Amniotic epithelial cell (primary cell): ENCODE measurements around the gene BTBD9.
A peak's percentile ranks its signal among the peaks of the same experiment; 100 is the strongest.

ENCODE experiments used
- DNase-seq: peaks from one replicate; pipeline ENCODE4 v3.0.0-alpha.2; 2010; ENCODE audit warnings: low read depth

The BTBD9 gene

DNA sequence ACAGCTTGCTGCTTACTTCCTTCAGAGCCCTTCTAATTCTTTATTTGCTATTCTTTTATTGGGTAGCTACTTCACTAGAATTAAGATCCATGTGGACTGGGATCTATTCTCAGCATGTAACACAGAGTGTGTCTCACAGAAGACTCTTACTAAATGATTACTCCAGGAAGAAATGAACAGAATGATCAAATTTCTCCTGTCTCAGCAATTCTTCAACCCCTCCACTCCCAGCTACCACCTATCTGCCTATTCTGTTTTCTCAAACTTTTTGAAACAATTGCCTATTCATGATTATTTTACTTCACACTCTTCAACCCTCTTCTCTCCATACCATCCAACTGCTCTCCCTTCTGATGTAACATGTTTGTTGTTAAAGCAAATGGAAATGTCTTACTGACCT is 132.6 kb downstream of the BTBD9 start:
- DNase-seq, result no peak

DNA sequence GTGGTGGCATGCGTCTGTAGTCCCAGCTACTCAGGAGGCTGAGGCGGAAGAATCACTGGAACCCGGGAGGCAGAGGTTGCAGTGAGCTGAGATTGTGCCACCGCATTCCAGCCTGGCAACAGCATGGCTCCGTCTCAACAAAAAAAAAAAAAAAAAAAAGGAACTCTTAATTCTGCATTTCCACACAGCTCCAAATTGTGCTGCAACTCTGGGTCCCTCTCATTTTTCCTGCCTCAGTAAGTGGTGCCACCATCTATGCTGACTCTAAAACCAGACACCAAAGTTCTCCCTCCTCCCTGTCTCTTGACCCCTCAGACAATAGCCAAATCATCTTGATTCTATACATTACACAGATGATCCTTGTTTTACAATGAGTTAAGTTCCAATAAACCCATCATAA is 133.9 kb downstream of the BTBD9 start:
- DNase-seq, result no peak

DNA sequence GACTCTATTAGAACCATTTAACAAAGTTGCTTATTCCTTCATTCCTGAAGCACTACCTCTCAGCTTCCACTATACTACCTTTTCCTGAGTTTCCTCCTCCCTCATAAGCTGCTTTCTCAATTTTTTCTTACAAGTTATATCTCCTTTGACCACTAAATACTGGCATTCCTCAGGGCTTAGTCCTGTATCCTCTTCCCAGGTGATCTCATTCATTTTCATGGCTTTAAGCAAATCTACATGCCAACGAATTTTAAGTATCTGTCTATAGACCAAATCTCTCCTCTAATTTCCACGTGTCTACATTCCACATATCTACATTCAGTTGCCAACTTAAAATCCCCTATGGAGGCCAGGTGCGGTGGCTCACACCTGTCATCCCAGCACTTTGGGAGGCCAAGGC is 134.7 kb downstream of the BTBD9 start:
- DNase-seq, result no peak

DNA sequence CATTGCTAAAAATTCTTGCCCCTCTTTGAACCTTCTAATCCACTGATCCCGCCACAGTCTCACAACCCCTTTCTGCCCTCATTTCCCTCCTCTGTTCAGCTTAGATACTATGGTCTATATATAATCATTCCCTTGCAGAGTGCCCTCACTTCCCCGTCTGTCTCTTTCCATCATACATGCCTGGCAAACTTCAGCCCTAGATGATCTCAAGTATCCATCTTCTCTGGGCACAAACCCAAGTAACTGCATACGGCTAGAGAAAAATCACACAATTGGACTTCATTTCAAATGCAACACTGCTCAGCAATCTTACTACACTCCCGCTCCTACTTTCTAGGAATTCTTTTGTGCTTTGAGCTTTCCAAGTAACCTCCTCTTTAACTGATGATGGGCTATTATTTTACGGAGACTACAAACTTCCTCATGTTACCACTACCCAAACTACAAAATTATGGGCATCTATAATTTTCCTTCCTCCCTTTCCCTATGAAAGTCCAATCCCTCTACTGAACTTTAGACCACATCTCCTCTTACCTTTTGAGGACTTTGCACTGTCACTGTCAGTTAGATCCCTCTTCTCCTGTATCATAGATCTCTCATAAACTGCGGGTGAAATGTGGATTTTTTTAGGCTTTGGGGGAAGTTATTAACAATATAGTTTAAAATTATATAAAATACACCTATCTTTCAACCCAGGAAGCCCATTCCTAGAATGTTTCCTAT is 135.6 kb downstream of the BTBD9 start:
- DNase-seq, result peak; percentile 34

DNA sequence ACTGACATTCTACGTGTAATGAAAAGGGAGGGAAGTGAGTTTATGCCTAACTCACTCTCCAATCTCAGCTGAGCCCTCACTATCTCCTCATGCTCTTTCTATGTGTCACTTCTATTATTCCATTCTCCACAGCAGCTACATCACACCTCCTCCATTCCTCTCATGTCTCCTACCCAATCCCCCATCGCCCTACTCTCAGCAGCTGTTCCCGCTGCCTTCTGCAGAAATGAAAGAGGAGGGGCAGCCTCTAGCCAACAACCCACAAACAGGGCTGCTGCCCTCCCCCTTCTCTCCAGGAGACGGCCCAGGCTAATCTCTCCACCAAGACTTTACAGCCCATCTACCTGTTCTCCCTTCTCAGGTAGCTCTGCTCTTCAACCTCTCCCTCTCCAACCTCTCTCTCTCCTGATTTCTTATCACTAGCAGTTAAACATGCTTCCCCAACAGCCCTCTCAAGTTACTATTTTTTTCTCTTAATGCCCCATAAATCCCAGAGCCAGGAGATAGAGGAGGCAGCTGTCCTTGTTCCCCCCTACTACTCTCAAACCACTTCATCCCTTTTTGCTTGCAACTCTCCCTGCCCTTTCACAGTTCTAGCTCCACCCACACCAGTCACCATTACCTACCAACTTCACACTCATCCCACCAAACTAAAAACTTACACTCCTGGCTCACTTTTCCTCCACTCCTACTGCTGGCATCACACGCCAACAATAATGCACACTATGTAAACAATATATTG is 136.5 kb downstream of the BTBD9 start:
- no peak for DNase-seq

DNA sequence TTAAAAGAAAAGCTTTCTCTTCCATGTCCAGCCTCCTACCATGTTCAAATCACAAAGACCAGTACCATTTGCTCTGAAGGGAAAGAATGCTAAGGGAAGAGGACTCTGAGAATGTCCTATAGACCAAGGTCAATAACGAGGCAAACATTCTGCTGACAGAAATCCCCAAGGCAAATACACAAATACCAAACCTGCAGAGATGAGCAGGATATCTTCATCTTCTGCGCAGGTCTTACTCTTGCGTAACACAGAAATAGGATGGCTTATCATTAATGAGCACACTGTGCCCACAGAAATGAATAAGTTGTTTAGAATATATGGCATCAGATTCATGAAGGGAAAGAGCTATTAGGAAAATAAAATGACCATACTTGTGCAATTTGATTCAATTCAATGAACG is 137.3 kb downstream of the BTBD9 start:
- no peak for DNase-seq

DNA sequence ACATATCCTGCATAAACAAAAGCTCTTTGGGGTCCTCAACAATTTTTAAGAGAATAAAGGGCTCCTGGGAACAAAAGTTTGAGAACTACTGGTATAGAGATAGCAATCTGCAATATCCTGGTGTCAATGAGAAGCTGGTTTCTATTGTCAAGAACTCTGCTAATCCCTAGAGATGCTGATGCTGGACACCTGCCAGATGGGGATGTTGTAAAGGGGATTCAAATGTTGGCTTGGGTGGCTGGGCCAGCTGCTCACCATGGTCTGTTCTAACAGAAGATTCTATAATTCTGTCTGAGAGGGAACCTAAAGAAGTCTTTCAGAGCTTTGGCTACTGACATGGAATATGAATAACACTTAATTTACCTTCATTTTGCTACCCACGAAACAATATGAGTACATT is 137.8 kb downstream of the BTBD9 start:
- DNase-seq, result no peak

DNA sequence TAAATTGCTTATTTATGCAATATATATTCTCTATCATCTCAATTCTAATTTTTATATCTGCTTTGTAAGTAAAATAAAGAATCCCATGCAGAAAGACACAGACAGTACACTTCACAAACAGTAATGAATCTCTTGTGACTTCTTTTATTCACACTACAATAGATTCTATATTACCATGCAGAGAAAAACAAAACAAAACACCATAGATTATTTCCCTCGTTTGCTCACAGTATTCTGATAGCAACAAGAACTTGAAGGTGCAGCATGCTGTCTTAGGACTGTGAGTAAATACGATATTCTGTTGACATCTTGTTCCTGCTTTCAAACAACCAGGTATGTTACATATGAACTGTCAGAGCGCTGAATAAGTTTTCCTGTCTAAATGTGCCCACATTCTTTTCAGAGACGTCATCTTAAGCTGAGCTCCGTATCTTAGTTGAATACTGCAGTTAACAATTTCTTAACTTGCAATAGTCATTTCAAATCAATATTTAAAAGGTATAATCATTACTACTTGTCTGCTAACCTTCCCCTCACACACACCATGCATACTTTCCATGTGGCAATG is 140.1 kb downstream of the BTBD9 start:
- DNase-seq, result peak; percentile 25

DNA sequence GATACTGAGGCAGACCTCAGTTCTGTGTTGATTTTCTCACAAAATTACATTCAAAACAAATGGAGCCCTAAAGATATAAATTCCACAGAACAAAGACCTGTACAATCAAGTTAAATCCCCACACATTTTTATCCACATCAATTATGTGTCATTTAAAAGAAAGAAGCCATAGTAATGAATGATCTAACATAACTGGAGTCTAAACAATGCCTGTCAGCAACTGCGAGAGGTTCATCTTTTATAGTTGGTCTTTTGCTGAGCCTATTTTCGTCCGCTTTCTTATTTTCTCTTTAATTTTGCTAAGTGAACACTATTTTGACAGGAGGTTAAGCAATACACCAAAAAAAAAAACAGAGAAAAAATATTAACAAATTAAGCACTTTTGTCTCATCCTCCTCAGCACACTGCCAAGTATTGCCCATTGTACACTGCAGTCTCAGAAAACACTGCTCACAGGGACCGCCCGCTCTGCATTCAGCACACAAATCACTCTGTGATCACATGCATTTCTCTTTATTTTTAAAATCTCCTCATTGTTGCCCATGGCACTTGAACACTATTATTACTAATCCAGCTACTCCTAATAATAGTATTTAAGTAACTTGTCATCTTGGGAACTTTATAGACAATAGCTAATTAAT is 140.8 kb downstream of the BTBD9 start:
- no peak for DNase-seq

DNA sequence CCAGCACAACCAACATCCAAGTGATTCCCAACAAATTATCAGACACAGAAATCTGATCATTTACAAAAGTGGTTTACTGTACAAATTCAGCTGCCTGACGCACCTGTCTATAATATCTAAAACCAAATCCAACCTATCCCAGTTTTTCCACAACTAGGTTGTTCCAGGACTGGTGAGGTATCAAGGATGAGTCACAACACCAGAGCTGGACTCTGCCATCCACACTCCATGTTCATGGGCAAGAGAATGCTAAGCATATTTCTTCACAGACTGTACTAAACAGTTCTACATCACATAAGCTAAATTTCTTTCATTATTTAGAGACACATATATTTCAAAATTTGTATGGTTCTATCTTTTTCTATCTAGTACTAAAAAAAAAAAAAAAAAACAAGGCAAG is 141.6 kb downstream of the BTBD9 start:
- DNase-seq, result peak; percentile 44

DNA sequence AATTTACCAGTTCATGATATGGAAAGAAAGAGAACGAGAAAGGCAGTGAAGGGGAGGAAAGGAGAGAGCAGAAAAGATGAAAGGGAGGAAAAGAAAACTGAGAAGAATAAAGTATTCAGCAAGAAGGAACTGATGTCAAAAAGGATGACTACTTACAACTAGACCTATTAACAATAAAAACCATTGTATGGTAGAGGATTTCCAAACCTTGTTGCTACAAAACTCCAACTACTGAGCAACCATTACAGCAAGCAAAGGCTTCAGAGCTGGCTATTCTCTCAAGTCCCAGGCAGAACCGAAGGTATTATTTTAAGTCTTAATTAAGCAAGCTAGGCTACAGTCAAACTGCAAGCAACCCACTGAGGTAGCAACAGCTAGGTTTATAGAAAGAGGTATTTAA is 142.2 kb downstream of the BTBD9 start:
- DNase-seq, result no peak

DNA sequence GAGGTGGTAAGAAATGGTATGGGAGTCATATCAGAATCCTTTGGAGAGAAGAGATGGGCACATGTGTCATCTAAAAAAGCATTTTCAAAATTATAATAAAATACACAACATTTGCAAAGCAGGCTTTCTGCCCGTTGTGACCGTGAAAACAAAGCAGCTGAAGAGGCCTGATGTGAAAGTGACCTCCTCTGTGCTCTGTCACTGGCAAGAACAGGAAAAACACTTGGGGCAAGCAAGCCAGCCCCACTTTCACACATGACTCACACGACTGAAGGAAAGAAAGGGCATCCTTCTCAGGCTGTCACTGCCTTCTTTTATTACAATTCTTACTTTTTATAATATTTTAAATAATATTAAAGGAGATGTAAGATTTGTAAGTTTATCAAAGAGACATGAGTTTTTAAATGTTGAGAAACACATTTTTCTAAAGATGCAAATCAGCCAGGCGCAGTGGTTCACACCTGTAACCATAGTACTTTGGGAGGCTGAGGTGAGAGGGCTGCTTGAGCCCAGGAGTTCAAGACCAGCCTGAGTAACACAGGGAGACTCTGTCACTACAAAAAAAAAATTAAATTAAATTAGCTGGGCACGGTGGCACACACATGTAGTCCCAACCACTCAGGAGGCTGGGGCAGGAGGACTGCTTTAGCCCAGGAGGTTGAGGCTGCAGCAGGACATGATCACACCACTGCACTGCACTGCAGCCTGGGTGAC is 143.7 kb downstream of the BTBD9 start:
- DNase-seq, result no peak

DNA sequence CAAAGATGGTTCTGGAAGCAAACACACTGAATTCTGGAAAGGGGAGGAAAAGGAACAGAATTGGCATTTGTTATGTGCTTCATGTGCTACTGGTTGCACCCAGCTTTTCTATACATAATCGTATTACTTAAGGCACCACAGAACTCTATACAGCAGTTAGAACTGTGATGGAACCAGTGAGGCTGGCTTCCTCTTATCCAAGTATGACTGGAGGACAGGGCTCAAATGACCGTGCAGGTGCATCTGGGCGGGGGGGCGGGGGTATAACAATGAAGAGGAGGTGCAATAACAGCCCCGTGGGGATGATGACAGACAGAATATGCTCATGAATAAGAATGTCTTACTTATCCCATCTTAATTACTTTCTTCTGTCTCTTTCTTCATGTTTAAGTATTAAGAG is 144.2 kb downstream of the BTBD9 start:
- DNase-seq, result no peak

DNA sequence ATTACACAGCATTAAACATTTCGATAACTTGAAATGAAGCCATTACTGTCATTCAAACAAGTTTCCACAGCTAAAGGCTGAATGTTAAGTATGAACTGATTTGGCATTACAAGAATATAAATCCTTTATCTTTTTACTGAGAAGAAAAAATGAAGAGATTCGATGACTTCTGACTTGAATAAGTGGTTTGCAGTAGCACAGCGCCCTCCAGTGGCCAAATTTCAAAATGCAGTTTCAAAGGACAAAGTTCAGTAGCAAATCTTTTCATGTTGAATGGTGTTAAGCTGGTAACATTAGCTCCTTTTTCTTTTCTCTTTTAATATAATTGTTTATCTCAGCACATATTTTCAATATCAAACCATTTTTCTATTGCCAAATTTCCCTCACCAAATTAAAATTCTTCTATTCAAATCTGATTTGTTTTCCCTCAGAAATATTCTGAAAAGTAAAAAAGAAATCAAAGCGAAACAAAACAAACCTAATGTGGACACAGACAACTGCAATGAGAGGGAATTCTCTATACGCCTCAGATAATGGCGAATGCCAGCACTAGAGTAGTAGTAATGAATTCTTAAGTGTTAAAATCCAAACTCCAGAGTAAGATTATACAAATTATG is 145.7 kb downstream of the BTBD9 start:
- peak; percentile 62 for DNase-seq

DNA sequence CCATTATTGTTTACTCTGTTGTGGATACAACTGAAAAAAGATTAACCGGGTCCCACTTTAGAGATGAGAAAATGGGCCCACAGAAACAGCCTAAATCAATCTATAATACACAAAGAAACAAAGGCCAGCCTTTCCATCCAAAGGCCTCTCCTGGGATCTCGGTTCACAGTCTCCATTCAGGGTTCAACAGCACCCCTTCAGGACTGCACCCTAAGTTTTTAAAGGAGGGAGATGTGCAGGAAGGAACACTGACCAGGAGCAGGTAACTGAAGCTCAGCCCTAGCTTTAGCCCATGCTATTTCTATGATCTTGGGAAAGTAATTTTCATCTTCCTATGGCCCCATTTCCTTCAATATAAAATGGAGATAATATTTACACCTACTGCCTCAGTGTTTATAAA is 147.7 kb downstream of the BTBD9 start:
- DNase-seq, result no peak

DNA sequence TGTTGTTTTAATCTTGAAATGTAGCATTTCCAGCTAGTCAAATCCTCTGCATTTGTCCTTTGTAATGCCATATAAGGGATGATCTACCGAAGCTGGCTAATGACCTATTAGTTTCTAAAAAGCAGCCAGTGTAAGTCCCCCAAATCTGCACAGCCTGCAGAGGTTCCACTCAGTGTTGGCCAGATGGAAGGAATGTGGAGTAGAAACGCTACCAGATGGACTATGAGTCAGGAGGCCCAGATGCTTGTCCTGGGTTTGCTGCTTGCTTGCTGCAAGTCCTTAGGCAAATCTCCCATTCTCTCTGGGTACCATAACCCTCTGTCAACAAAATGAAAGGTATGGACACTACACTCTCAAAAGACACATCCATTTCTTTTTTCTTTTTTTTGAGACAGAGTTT is 149.8 kb downstream of the BTBD9 start:
- peak; percentile 53 for DNase-seq

DNA sequence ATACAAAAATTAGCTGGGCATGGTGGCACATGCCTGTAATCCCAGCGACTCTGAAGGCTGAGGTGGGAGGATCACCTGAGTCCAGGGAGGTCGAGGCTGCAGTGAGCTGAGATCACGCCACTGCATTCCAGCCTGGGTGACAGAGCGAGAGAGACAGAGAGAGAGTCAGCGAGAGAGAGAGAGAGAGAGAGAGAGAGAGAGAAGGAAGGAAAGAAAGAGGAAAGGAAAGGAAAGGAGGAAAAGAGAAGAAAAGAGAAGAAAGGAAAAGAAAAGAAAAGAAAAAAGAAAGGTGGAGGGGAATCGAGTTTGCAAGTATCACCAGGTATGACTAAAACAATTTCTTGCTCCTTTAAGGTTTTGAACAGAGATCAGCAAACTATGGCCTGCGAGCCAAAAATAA is 152.3 kb downstream of the BTBD9 start:
- DNase-seq, result no peak

DNA sequence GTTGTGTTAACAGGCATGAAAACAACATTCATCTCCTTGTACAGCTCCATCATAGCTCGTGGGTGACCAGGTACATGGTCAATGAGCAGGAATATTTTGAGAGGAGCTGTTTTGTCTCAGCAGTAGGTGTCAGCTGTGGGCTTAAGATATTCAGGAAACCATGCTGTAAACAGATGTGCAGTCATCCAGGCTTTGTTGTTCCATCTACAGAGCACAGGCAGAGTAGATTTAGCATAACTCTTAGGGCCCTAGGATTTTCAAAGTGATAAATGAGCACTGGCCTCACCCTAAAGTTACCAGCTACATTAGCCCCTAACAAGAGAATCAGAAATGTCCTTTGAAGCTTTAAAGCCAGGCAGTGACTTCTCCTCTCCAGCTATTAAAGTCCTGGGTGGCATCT is 154.2 kb downstream of the BTBD9 start:
- DNase-seq, result no peak

DNA sequence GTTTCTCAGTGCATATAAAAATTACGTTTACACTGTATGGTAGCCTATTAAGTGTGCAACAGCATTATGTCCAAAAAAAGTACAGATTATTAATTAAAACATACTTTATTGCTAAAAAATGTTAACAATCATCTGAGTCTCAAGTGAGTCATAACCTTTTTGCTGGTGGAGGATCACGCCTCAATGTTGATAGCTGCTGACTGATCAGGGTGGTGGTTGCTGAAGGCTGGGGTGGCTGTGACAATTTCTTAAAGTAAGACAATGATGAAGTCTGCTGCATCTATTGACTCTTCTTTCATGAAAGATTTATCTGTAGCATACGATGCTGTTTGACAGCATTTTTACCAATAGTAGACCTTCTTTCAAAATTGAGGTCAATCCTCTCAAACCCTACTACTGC is 155.1 kb downstream of the BTBD9 start:
- no peak for DNase-seq

DNA sequence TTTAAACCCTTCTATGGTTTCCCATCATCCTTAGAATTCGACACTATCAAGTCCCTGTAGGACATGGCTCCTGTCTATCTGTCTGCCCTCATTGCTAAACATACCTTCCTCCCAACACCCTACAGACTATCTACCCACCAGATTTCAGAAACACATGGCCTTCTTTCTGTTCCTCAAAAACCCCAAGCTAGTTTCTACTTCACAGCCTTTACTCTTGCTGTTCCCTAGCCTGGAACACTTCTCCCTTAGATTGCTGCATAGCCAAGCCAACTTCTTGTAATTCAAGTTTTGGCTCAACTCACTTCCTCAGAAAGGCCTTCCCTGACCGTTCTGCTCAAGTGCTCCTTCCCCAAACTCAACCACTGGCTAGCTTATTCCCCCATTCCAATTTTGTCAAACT is 156.2 kb downstream of the BTBD9 start:
- DNase-seq, result no peak

DNA sequence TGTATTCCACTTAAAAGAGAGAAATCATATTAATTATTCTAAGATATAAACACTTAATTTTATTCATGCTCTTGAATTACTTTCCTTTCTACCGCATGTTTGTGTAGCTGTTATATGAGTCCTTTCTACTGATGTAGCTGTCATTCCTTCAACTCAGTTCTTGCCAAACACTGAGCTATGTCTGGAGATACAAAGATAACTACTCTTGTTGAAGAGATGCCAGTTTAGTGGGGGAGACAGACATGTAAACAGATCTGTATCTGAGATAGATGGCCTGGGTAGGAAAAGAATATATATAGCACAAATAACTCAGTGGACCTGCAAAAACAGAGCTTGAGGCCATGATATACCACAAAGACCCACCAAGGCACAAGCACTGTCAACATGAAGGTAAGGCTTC is 157.3 kb downstream of the BTBD9 start:
- DNase-seq, result peak; percentile 84

DNA sequence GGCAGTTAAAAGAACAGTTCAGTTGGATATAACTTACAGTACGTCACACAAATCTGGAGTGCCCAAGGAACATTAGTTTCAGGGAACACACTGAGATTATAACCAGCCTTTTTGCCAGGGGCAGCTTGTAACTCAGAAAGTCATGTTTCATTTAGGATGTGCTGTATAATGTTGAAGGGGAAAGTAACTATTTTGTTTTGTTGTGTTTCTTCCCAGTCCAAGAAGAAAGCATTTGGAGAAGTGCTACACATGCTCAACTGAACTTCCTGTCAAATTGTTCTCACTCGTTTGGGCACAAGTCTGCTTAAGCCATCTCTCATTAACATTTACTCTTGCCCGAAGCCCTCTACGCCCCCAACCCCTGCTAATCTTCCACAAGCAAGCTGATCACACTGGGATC is 157.9 kb downstream of the BTBD9 start:
- no peak for DNase-seq
